BJ (cell line): ENCODE measurements around the gene FOXC2. TPM values are rescaled to one million over a fixed set of nuclear protein-coding genes. Genes with fewer than 3 reads are reported as not detected.

Source experiments
- CTCF ChIA-PET: fragments of 350-600 bp; formaldehyde crosslinking; extraction: SDS; loops from one replicate; lab custom pipeline; 2021; ENCODE audit warnings: antibody characterized with exemption, inconsistent platforms; lab: Yijun Ruan, JAX
- POLR2A ChIA-PET: fragments of 300-600 bp; sonication (Branson Sonifier 250); formaldehyde crosslinking; extraction: SDS; loops from one replicate; lab custom pipeline; 2021; ENCODE audit warnings: antibody characterized with exemption; lab: Charles Lee
- DNase-seq: peaks from one replicate; pipeline ENCODE4 v3.0.0-alpha.2; 2011; ENCODE audit warnings: low read depth
- H3K27me3 ChIP-seq: 2 replicates; pipeline ENCODE4 v1.6.0; 2011; ENCODE audit warnings: low read length; ENCODE audit not compliant: control insufficient read depth, insufficient read depth
- H3K36me3 ChIP-seq: 2 replicates; pipeline ENCODE4 v1.5.1; 2011; ENCODE audit warnings: low read length; ENCODE audit not compliant: control insufficient read depth, insufficient read depth
- H3K4me3 ChIP-seq: 2 replicates; pipeline ENCODE4 v1.5.1; 2011; ENCODE audit warnings: low read depth, mild to moderate bottlenecking, control low read depth, low read length
- polyA plus RNA-seq: library from polyadenylated mRNA; depleted of rRNA; stranded (reverse); fragments of >200 nt; gene quantifications from 2 replicates; pipeline ENCODE4 v1.2.3, GENCODE V29; 2011
- TF ChIP-seq, protein P1 (sequence below): IDR thresholded peaks from 2 replicates; pipeline ENCODE4 v1.5.1; 2011; ENCODE audit warnings: low read depth, mild to moderate bottlenecking, control low read depth, inconsistent platforms, low read length, moderate library complexity; ENCODE audit not compliant: insufficient read depth

The FOXC2 gene
- polyA plus RNA-seq, 1 experiment: 0.63 TPM

DNA sequence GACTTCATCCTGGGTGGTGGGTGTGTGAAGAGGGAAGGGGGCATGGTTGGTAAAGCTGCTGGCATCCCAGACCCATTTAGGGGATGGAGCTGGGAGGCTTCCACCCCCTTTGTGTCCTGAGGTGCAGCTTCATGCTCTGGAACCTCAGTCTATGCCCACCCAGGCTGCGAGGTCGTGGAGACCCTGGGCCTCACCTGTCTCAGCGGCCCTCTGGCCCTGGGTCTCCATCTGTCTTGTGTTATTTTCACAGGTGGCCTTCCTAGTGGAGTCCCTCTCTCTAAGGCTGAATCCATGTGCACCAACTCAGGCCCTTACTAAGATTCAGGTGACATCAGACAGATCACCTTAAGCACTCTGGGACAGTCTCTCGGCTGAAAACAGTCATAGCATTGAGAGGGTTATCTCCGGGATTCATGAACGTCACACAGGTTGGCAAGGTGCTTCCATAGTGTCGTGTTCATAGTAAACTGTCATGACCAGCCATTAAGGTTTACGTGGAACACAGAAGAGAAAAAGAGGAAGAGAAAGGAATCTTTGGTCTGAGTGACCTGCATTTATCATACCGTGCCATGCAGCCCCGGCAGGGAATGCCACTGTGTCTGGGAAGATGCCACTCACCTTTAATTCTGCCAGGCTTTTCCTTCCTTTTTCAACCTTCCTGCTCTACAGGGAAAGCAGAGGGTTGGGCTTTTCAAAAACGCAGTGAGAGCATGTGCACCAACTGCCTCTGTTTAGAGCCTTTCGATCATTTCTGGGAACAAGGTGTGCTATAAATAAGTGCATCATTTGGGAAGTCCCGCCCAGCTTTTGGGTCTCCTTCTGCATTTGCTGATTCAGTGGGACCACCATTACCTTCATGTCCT is 7.2 kb downstream of the FOXC2 start:
- Histone ChIP-seq H3K36me3 (no peaks in the 10 kb centered on the region), H3K4me3 (no peak overlapping the region), H3K27me3 (no peaks in the 10 kb centered on the region)
- TF ChIP-seq, protein P1, sequence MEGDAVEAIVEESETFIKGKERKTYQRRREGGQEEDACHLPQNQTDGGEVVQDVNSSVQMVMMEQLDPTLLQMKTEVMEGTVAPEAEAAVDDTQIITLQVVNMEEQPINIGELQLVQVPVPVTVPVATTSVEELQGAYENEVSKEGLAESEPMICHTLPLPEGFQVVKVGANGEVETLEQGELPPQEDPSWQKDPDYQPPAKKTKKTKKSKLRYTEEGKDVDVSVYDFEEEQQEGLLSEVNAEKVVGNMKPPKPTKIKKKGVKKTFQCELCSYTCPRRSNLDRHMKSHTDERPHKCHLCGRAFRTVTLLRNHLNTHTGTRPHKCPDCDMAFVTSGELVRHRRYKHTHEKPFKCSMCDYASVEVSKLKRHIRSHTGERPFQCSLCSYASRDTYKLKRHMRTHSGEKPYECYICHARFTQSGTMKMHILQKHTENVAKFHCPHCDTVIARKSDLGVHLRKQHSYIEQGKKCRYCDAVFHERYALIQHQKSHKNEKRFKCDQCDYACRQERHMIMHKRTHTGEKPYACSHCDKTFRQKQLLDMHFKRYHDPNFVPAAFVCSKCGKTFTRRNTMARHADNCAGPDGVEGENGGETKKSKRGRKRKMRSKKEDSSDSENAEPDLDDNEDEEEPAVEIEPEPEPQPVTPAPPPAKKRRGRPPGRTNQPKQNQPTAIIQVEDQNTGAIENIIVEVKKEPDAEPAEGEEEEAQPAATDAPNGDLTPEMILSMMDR: no peak
- CTCF ChIA-PET: interaction anchor here (0.8 to 3.0 kb wide), 3 partner anchors 8 to 489 kb away, joined by 3 to 14 read pairs (median 11); partner anchors contain the start of gene FOXC2
- no peak for DNase-seq
- POLR2A ChIA-PET: no interaction called here

DNA sequence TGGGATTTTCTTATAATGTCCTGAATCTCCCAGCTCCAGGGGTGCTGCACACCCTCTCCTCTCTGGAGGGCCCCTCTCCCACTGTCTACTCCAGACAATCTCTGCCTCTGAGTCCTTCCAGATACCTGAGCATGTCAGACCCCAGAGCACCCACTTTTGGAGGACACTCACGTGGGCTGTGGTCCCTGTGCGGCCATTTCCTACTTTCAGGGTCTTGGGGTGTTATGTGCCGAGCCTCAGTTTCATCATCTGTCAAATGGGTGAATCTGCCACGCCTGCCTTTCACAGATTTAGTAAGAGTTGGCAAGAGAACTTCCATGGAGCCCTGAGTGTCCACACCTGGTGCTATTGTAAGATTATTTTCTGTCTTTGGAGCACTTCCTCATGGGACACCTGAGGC is 8.0 kb downstream of the FOXC2 start:
- Histone ChIP-seq H3K4me3 (no peak overlapping the region), H3K36me3 (no peaks in the 10 kb centered on the region), H3K27me3 (no peaks in the 10 kb centered on the region)
- TF ChIP-seq, protein P1: no peak
- ChIA-PET CTCF (interaction anchor here (0.8 to 3.0 kb wide), 16 partner anchors 8 to 704 kb away, joined by 3 to 19 read pairs (median 5); partner anchors contain the start of gene FOXC2), POLR2A (no interaction called here)
- no peak for DNase-seq

DNA sequence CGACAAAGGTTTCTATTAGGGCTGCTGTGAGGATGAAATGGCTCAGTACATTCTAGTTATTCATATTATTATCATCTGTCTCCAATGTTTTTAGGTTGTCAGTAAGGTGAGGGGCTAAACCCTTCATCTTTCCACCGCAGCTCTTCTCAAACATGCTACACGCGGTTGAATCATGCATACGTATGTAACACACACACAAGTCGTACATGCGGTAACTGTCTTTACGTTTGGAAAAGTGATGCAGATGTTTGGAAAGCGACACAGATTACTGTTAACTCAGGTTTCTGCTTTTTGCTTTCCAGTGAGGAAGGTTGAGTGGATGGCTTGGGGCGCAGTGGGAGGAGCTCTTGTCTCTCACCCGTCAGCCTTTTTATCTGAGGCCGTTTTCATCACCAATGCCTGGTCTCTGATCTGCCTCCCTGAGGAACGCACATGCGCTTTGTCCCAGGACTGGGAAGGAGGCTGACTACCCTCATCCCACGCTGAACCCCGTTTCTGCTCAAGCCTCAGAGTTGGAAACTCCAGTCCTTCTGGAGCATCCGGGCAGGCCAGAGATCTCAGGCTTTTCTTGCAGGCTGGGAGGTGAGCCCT is 8.6 kb downstream of the FOXC2 start:
- ChIA-PET CTCF (interaction anchor here (0.7 to 3.0 kb wide), 19 partner anchors 11 to 704 kb away, joined by 3 to 19 read pairs (median 4); no protein-coding TSS in a partner anchor), POLR2A (no interaction called here)
- TF ChIP-seq, protein P1: no peak
- no peak overlapping the region for H3K4me3 ChIP-seq
- no peaks in the 10 kb centered on the region for H3K36me3 ChIP-seq
- no peaks in the 10 kb centered on the region for H3K27me3 ChIP-seq
- DNase-seq: no peak

DNA sequence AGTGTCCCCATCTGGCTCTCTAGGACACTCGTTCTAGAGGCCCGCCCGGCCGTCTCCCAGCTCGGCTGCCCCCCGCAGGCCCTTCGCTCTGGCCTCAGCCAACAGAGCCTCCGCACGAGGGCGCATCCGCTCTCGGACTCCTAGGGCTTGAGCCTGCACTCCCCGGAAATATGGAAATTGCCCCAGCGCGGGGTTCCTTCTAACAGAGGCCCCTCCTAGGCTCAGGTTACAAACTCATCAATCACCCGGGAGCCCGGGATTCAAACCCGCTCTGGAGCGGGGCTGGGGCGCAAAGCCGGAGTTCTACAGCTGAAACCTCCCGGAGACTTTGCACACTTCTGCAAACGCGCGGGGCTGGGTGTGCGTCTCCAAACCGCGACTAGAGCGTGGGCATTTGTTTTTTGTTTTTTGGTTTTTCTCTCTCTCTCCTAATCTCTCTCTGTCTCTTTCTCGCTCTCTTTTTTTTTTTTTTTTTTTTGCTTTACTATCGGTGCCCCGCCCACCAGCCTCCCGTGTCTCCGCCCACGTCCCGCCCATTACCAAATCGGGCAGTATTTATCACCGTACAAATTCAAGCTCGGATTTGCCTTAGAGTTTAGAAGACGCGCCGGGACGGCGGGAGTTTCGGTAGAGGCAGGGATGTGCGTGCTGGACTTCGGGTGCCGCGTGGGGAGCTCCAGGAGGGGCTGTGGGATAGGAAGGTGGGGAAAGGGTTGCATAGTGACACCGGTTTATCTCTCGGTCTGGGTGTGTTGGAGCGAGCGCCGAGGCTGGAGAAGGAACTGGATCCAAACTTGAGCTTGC is 9.3 kb downstream of the FOXC2 start:
- Histone ChIP-seq H3K36me3 (no peaks in the 10 kb centered on the region), H3K27me3 (no peaks in the 10 kb centered on the region), H3K4me3 (peak overlapping the region; percentile 48)
- TF ChIP-seq, protein P1: peak; percentile 93
- DNase-seq: peak; percentile 65
- CTCF ChIA-PET: interaction anchor here (0.6 to 3.0 kb wide), 23 partner anchors 8 to 1222 kb away, joined by 3 to 19 read pairs (median 4); no protein-coding TSS in a partner anchor
- POLR2A ChIA-PET: interaction anchor here (0.7 to 1.1 kb wide), 4 partner anchors 10 to 279 kb away, joined by 3 to 23 read pairs (median 16); no protein-coding TSS in a partner anchor
